ENCODE measurements around the gene ITPR1.

ITPR1 gene

DNA sequence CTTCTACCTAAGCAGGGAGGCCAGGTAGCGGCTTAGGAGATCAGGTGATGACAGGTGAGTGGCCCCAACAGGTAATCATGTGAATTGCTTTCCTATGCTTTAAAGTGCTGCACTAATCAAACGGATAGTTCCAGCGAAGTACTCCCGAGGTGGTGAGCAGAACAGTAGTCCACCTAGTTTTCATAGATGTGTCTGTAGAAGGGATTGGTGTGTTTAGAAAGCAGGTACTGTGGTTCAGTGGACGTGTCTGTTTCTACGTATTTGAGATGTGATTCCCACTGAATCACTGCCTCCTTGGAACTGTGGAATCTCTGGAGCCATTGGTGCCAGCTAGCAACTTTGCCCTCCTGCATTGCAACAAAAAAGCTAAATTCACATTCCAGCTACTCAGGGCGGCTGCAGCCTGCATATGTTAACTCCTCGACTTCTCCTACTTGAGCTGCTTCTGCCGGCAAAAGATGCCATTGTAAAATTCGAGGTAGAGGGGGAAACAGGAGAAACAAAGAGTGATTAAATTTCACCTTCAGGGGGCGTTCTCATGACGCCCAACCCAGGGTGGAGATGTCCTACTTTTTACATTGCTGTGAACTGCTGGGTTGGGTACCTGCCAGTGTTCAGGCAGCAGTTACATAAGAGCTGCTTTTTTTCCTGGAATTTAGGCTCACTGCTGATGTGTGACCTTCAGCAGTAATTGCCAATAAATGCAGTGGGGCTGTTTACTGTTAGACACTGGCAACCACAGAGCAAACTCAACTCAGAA is 227.3 kb downstream of the ITPR1 start:
- no peak for TF ChIP-seq TAF1 (IDR thresholded peaks at IDR 0.05; ENCODE audit: borderline replicate concordance, insufficient read depth, low read length)
- no peak for TF ChIP-seq POLR2AphosphoS5 (IDR thresholded peaks at IDR 0.05; ENCODE audit: low read depth, low read length)
- TF ChIP-seq SIN3A (IDR thresholded peaks at IDR 0.05; ENCODE audit: borderline replicate concordance, insufficient read depth, low read length): no peak
- TF ChIP-seq FOXP2 (optimal IDR thresholded peaks at IDR 0.05; ENCODE audit: borderline replicate concordance, extremely low read depth, extremely low read length, insufficient read depth): no peak
- TF ChIP-seq, protein P1, sequence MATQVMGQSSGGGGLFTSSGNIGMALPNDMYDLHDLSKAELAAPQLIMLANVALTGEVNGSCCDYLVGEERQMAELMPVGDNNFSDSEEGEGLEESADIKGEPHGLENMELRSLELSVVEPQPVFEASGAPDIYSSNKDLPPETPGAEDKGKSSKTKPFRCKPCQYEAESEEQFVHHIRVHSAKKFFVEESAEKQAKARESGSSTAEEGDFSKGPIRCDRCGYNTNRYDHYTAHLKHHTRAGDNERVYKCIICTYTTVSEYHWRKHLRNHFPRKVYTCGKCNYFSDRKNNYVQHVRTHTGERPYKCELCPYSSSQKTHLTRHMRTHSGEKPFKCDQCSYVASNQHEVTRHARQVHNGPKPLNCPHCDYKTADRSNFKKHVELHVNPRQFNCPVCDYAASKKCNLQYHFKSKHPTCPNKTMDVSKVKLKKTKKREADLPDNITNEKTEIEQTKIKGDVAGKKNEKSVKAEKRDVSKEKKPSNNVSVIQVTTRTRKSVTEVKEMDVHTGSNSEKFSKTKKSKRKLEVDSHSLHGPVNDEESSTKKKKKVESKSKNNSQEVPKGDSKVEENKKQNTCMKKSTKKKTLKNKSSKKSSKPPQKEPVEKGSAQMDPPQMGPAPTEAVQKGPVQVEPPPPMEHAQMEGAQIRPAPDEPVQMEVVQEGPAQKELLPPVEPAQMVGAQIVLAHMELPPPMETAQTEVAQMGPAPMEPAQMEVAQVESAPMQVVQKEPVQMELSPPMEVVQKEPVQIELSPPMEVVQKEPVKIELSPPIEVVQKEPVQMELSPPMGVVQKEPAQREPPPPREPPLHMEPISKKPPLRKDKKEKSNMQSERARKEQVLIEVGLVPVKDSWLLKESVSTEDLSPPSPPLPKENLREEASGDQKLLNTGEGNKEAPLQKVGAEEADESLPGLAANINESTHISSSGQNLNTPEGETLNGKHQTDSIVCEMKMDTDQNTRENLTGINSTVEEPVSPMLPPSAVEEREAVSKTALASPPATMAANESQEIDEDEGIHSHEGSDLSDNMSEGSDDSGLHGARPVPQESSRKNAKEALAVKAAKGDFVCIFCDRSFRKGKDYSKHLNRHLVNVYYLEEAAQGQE (IDR thresholded peaks at IDR 0.05; ENCODE audit: insufficient read depth in 1 of 2, low read depth in 2 of 2, low read length in 2 of 2): no peak

DNA sequence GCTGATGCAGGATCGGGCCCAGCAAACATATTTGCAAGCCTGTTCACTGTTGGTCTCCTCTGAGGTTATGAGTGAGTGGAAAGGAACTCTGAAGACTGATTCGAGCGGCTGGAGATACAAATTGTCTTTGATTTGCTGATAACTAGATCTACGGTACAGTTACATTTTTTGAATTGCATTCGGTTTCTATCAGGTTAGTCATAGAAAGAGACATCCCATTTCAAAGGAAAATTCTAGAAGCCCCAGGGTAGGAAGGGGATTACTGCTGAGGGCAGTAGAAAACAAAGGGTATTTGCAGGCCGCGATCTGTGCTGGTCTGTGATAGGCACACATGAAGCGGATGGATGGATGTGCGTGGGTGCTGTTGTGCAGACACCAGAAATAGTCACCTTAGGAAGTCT is 228.4 kb downstream of the ITPR1 start:
- TF ChIP-seq TAF1 (IDR thresholded peaks at IDR 0.05; ENCODE audit: borderline replicate concordance, insufficient read depth, low read length): no peak
- TF ChIP-seq SIN3A (IDR thresholded peaks at IDR 0.05; ENCODE audit: borderline replicate concordance, insufficient read depth, low read length): no peak
- TF ChIP-seq FOXP2 (optimal IDR thresholded peaks at IDR 0.05; ENCODE audit: borderline replicate concordance, extremely low read depth, extremely low read length, insufficient read depth): no peak
- TF ChIP-seq, protein P1 (IDR thresholded peaks at IDR 0.05; ENCODE audit: insufficient read depth in 1 of 2, low read depth in 2 of 2, low read length in 2 of 2): no peak
- TF ChIP-seq POLR2AphosphoS5 (IDR thresholded peaks at IDR 0.05; ENCODE audit: low read depth, low read length): no peak

DNA sequence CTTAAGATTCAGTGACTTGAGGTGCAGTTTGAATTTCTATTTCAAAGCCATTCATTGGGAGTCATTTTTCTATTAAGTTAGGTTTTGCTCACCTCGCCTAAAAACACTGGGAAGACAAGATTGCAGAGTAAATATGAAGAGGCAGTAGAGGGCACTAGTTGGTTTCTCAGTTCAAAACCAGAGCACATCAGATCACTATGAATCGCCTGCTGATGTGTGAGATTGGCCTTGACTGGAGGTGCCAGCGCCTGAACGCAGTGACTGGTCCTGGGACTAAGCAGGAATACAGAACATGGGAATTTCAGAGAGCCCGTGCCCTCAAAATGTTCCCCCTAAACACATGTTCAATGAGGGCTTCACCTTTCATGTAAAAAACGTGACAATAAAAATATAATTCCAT is 229.0 kb downstream of the ITPR1 start:
- TF ChIP-seq FOXP2 (optimal IDR thresholded peaks at IDR 0.05; ENCODE audit: borderline replicate concordance, extremely low read depth, extremely low read length, insufficient read depth) (no peak), SIN3A (IDR thresholded peaks at IDR 0.05; ENCODE audit: borderline replicate concordance, insufficient read depth, low read length) (no peak), POLR2AphosphoS5 (IDR thresholded peaks at IDR 0.05; ENCODE audit: low read depth, low read length) (no peak), TAF1 (IDR thresholded peaks at IDR 0.05; ENCODE audit: borderline replicate concordance, insufficient read depth, low read length) (no peak)
- TF ChIP-seq, protein P1 (IDR thresholded peaks at IDR 0.05; ENCODE audit: insufficient read depth in 1 of 2, low read depth in 2 of 2, low read length in 2 of 2): no peak

DNA sequence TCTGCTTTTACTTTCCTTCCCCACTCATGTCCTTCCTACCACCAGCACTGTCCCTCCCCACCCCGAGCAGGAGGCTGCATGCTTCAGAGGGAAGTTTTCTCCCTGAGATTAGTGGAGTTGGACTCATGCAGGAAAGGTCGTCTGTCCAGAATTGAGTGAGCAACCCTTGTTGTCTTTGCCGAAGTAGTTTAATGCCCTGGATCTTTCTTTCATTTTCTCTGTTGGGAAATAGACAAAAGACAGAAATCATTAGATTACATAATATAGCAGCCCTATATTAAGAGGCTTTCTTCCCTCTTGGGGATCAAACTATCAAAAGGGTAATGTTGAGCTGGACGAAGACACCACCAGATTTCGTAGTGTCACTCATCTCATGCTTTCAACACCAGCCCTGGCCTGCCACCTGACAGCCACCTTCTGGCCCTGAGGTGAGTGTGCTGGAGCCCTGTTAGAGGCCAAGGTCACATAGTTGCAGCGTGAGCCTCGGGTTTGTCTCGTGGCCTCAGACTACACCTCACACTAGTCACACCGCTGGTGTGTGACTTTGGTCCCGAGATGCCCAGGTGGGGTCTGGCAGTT is 231.0 kb downstream of the ITPR1 start:
- TF ChIP-seq SIN3A (IDR thresholded peaks at IDR 0.05; ENCODE audit: borderline replicate concordance, insufficient read depth, low read length) (no peak), POLR2AphosphoS5 (IDR thresholded peaks at IDR 0.05; ENCODE audit: low read depth, low read length) (no peak)

DNA sequence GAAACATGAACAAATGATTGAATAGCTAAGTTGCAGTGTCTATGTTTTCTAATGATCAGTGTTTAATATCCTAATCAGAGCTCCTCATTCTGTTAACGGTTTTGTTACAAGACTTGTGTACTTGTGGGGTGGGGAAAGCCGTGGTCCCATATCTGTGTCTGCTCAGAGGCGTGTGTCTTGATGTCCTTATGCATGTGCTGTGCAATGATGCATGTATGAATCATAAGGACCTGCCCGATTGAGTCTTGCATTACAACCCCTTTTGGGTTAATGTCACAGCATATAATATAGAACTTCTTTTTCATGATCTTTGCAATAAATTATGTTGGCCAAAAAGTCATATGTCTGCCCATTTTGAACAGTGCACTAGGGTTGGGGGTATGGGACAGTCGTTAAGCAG is 233.4 kb downstream of the ITPR1 start:
- TF ChIP-seq, protein P1 (IDR thresholded peaks at IDR 0.05; ENCODE audit: insufficient read depth in 1 of 2, low read depth in 2 of 2, low read length in 2 of 2): no peak
- TF ChIP-seq FOXP2 (optimal IDR thresholded peaks at IDR 0.05; ENCODE audit: borderline replicate concordance, extremely low read depth, extremely low read length, insufficient read depth) (no peak), SIN3A (IDR thresholded peaks at IDR 0.05; ENCODE audit: borderline replicate concordance, insufficient read depth, low read length) (no peak)

Measured in PFSK-1 (cell line).